Thoracic aorta (tissue), 2 donors: Measurements from ENCODE around the gene RAPGEF4. TPM values are rescaled to one million over a fixed set of nuclear protein-coding genes. Genes with fewer than 3 reads are reported as not detected.

Source experiments
- ATAC-seq: fragments of 150-250 bp; one replicate; pipeline ENCODE4 v1.8.0; 2017; ENCODE audit warnings: low read depth; ENCODE audit not compliant: insufficient number of reproducible peaks, low FRiP score
- DNase-seq: peaks from one replicate; pipeline ENCODE4 v3.0.0-alpha.2; 2020; ENCODE audit warnings: low spot score
- H3K27ac ChIP-seq, 2 donors: fragments of 200-600 bp; sonication (generic); 1 replicate in 1 of 2; 2 replicates in 1 of 2; pipeline ENCODE4 v1.5.1; 2016; ENCODE audit warnings: mild to moderate bottlenecking in 2 of 2, moderate library complexity in 2 of 2
- H3K27me3 ChIP-seq: fragments of 200-600 bp; sonication (generic); replicated peaks from 2 replicates; pipeline ENCODE4 v1.6.0; 2016; ENCODE audit warnings: mild to moderate bottlenecking; ENCODE audit not compliant: insufficient read depth
- H3K36me3 ChIP-seq: fragments of 200-600 bp; sonication (generic); one replicate; pipeline ENCODE4 v1.5.1; 2016
- H3K4me1 ChIP-seq, 2 donors: fragments of 200-600 bp; sonication (generic); 1 replicate in 1 of 2; 2 replicates in 1 of 2; pipeline versions ENCODE4 v1.5.1 to v1.6.0; 2016; ENCODE audit warnings: low read depth in 2 of 2, mild to moderate bottlenecking in 1 of 2; ENCODE audit not compliant: control insufficient read depth in 1 of 2
- H3K4me3 ChIP-seq: fragments of 200-600 bp; sonication (generic); 2 replicates; pipeline ENCODE4 v1.5.1; 2016; ENCODE audit warnings: mild to moderate bottlenecking
- H3K9me3 ChIP-seq: fragments of 200-600 bp; sonication (generic); 2 replicates; pipeline ENCODE4 v1.5.1; 2016
- CTCF ChIP-seq: fragments of 200-600 bp; sonication (generic); IDR thresholded peaks from one replicate; pipeline ENCODE4 v1.5.1; 2019; ENCODE audit warnings: antibody characterized with exemption
- total RNA-seq, 2 donors: library from RNA; depleted of rRNA; stranded (reverse); fragments of >200 nt; gene quantifications; one replicate each; pipeline versions ENCODE4 v1.1.0 to v1.2.3, GENCODE V29; 2016

RAPGEF4 gene
- total RNA-seq, 2 donors from 2014 or later, result 9.9 to 18.4 TPM

- no peaks in the 10 kb centered on the region for H3K27me3 ChIP-seq
- DNase-seq (no peak), ATAC-seq (no peak)
- H3K4me3 ChIP-seq, result no peak overlapping the region
- H3K36me3 ChIP-seq, result no peaks in the 10 kb centered on the region
- no peak overlapping the region for H3K27ac ChIP-seq
- H3K4me1 ChIP-seq, result no peaks in the 10 kb centered on the region
- no peaks in the 10 kb centered on the region for H3K9me3 ChIP-seq
- TF ChIP-seq CTCF, result no peak
Observed at GRCh38 chr2:172725746-172726145, 9.9 kb upstream of the RAPGEF4 start.

GRCh38 chr2:172726172-172726735, 9.4 kb upstream of the RAPGEF4 start:
- Histone ChIP-seq H3K4me1 (no peaks in the 10 kb centered on the region), H3K9me3 (no peaks in the 10 kb centered on the region), H3K27me3 (no peaks in the 10 kb centered on the region), H3K36me3 (no peaks in the 10 kb centered on the region), H3K4me3 (no peak overlapping the region), H3K27ac (no peak overlapping the region)
- no peak for TF ChIP-seq CTCF
- DNase-seq, result no peak
- ATAC-seq, result no peak

- Histone ChIP-seq H3K4me1 (no peaks in the 10 kb centered on the region), H3K9me3 (no peaks in the 10 kb centered on the region), H3K27me3 (no peaks in the 10 kb centered on the region), H3K36me3 (no peaks in the 10 kb centered on the region), H3K4me3 (no peak overlapping the region), H3K27ac (no peak overlapping the region)
- no peak for TF ChIP-seq CTCF
- DNase-seq, result no peak
- no peak for ATAC-seq
Observed at GRCh38 chr2:172730411-172730810, 5.2 kb upstream of the RAPGEF4 start.

GRCh38 chr2:172734711-172735581, 699 bp upstream of the RAPGEF4 start:
- DNase-seq, result no peak
- Histone ChIP-seq H3K36me3 (no peaks in the 10 kb centered on the region), H3K27me3 (no peaks in the 10 kb centered on the region), H3K9me3 (no peaks in the 10 kb centered on the region), H3K4me3 (peak overlapping the region; percentile 71), H3K4me1 (peaks cover 0 to 5% of the 10 kb centered on the region in 2 donors), H3K27ac (no peak overlapping the region)
- ATAC-seq, result no peak
- no peak for TF ChIP-seq CTCF

- Histone ChIP-seq H3K27me3 (no peaks in the 10 kb centered on the region), H3K9me3 (no peaks in the 10 kb centered on the region), H3K36me3 (no peaks in the 10 kb centered on the region), H3K4me1 (peaks cover 0 to 5% of the 10 kb centered on the region in 2 donors), H3K4me3 (peak overlapping the region; percentile 71), H3K27ac (no peak overlapping the region)
- TF ChIP-seq CTCF, result no peak
- ATAC-seq, result no peak
- DNase-seq, result no peak
Observed at GRCh38 chr2:172736424-172737174, 954 bp downstream of the RAPGEF4 start.
